Measurements from ENCODE around the gene RCSD1. TPM values are rescaled to one million over a fixed set of nuclear protein-coding genes. Genes with fewer than 3 reads are reported as not detected.

RCSD1 gene
- total RNA-seq, 2 donors from 2014 or later = 4.7 to 5.7 TPM

DNA sequence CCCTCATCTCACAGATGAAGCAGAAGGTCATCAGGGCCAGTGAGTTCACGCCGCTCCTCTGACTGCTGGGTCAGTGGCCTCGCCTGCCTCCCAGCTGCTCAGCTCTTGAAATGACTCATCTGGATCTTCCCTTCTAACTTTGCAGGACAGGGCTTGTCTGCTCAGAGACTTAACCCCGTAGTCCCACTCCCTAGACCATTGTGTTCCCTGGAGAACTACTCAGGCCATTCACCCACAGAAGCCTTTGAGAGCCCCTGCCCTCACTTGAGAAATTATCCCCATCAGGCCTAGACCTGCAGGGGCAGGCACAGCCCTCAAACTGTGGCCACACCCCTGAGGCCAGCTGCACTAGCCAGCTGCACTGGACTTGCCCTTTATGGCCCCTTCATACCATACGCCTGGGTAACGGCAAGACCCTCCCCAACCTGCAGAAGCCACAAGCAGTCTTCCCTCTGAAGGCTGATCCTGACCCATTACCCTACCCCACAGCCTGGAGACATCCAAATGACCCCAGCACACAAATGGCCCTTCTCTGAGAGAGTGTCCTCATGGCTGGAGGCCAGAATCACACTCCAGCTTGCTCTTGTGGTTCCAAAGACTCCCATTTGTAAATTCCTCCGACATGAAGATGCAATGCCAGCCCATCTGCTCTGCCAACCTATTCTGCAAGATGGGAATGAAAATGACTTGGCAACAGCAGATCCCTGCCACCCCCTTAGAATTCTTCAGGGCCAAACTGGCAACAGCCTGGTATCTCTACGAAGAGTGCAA, 33.2 kb downstream of the RCSD1 start:
- peak overlapping the region in 1 of 2 donors; percentile 49 for H3K9ac ChIP-seq (ENCODE audit: low read depth in 2 of 2, low read length in 2 of 2)
- H3K36me3 ChIP-seq = no peaks in the 10 kb centered on the region
- no peaks in the 10 kb centered on the region for H3K9me3 ChIP-seq
- no peak overlapping the region for H3K4me3 ChIP-seq
- DNase-seq = no peak
- intact Hi-C loops (cut with DNase I) = no loop called here
- no peak for TF ChIP-seq CTCF (IDR thresholded peaks at IDR 0.05)
- H3K27me3 ChIP-seq = no peaks in the 10 kb centered on the region
- H3K4me1 ChIP-seq = peaks cover 5% of the 10 kb centered on the region
- peak overlapping the region; percentile 12 for H3K27ac ChIP-seq

GRCh38 chr1:167665469-167665868, 35.4 kb downstream of the RCSD1 start:
- Histone ChIP-seq H3K36me3 (no peaks in the 10 kb centered on the region), H3K4me1 (no peaks in the 10 kb centered on the region)
- no peak for DNase-seq

GRCh38 chr1:167666416-167666815, 36.4 kb downstream of the RCSD1 start:
- Histone ChIP-seq H3K4me1 (no peaks in the 10 kb centered on the region), H3K27ac (no peak overlapping the region), H3K9ac (ENCODE audit: low read depth in 2 of 2, low read length in 2 of 2) (no peak overlapping the region), H3K27me3 (no peaks in the 10 kb centered on the region), H3K4me3 (no peak overlapping the region), H3K9me3 (no peaks in the 10 kb centered on the region), H3K36me3 (no peaks in the 10 kb centered on the region)
- intact Hi-C loops (cut with DNase I) = no loop called here
- no peak for DNase-seq
- TF ChIP-seq CTCF (IDR thresholded peaks at IDR 0.05) = no peak

More at GRCh38 chr1:167665469-167665868, 35.4 kb downstream of the RCSD1 start:
- Histone ChIP-seq H3K27me3 (no peaks in the 10 kb centered on the region), H3K9me3 (no peaks in the 10 kb centered on the region), H3K4me3 (no peak overlapping the region), H3K9ac (ENCODE audit: low read depth in 2 of 2, low read length in 2 of 2) (no peak overlapping the region), H3K27ac (no peak overlapping the region)
- TF ChIP-seq CTCF (IDR thresholded peaks at IDR 0.05) = no peak
- intact Hi-C loops (cut with DNase I) = no loop called here

DNA sequence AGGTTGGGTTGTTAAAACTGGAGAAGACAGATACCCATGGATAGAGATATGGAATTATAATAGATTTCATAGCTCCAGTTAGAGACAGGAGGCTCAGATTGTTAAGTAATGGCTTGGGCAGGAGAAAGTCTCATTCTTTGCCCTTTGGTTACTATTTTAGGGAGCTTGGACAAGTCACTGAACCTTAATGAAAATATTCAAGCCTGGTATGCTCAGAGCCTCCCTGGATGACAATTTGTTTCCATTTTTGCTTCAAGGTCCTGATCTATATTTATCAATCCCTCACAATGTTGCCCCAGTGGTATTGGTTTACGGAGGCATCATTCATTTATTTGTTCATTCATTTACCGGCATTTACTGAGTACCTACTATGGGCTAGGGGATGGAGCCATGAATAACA, 37.5 kb downstream of the RCSD1 start:
- no peak for TF ChIP-seq CTCF (IDR thresholded peaks at IDR 0.05)
- no peak for DNase-seq
- no peaks in the 10 kb centered on the region for H3K36me3 ChIP-seq
- H3K4me1 ChIP-seq = no peaks in the 10 kb centered on the region
- H3K4me3 ChIP-seq = no peak overlapping the region
- no peak overlapping the region for H3K9ac ChIP-seq (ENCODE audit: low read depth in 2 of 2, low read length in 2 of 2)
- no peaks in the 10 kb centered on the region for H3K27me3 ChIP-seq
- H3K9me3 ChIP-seq = no peaks in the 10 kb centered on the region
- no peak overlapping the region for H3K27ac ChIP-seq
- intact Hi-C loops (cut with DNase I) = no loop called here

DNA sequence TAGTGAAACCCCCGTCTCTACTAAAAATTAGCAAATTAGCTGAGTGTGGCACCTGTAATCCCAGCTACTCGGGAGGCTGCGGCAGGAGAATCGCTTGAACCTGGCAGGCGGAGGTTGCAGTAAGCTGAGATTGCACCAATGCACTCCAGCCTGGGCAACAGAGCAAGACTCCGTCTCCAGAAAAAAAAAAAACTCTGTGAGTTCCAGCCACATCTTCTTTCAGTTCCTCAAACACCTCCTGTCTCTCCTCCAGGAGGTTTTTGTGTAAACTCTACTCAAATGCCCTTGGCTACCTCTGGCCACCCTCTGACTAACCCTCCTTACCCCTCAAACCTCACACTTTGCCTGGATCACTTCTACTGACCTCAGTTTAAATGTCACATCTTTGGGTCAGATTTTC, 38.1 kb downstream of the RCSD1 start:
- Histone ChIP-seq H3K27ac (no peak overlapping the region), H3K4me1 (no peaks in the 10 kb centered on the region), H3K36me3 (no peaks in the 10 kb centered on the region), H3K9ac (ENCODE audit: low read depth in 2 of 2, low read length in 2 of 2) (no peak overlapping the region), H3K27me3 (no peaks in the 10 kb centered on the region), H3K9me3 (no peaks in the 10 kb centered on the region), H3K4me3 (no peak overlapping the region)
- TF ChIP-seq CTCF (IDR thresholded peaks at IDR 0.05) = no peak
- intact Hi-C loops (cut with DNase I) = no loop called here
- DNase-seq = no peak

All from colonic mucosa (tissue), 4 donors.